ENCODE data around the gene SBSN.

Gene SBSN

GRCh38 chr19:35553385-35554000 lies 25.4 kb upstream of the SBSN start:
- no peak for DNase-seq

GRCh38 chr19:35552534-35553384 lies 24.6 kb upstream of the SBSN start:
- no peak for DNase-seq

GRCh38 chr19:35551091-35551810 lies 23.1 kb upstream of the SBSN start:
- DNase-seq: no peak

GRCh38 chr19:35549879-35550523 lies 21.9 kb upstream of the SBSN start:
- DNase-seq: no peak

- peak; percentile 70 for DNase-seq
Measured at GRCh38 chr19:35549174-35549788, 21.2 kb upstream of the SBSN start.

GRCh38 chr19:35546532-35546931 lies 18.4 kb upstream of the SBSN start:
- no peak for DNase-seq

GRCh38 chr19:35545855-35546381 lies 17.8 kb upstream of the SBSN start:
- DNase-seq: peak; percentile 54

GRCh38 chr19:35545001-35545854 lies 17.1 kb upstream of the SBSN start, which contains the start of gene TMEM147:
Gene TMEM147, plus strand, starts transcription at chr19:35545626. Its CDS starts 114 bp downstream, at chr19:35545740.
- DNase-seq: peak; percentile 82

- no peak for DNase-seq
Measured at GRCh38 chr19:35544110-35544802, 16.1 kb upstream of the SBSN start.

GRCh38 chr19:35543280-35544109 lies 15.4 kb upstream of the SBSN start:
- no peak for DNase-seq

GRCh38 chr19:35542209-35542608 lies 14.1 kb upstream of the SBSN start:
- DNase-seq: no peak

- DNase-seq: no peak
Measured at GRCh38 chr19:35540356-35540927, 12.3 kb upstream of the SBSN start.

- no peak for DNase-seq
Measured at GRCh38 chr19:35539850-35540249, 11.7 kb upstream of the SBSN start.

- no peak for DNase-seq
Measured at GRCh38 chr19:35539314-35539713, 11.2 kb upstream of the SBSN start.

- no peak for DNase-seq
Measured at GRCh38 chr19:35534803-35535480, 6.8 kb upstream of the SBSN start.

- DNase-seq: peak; percentile 47
Measured at GRCh38 chr19:35533822-35534392, 5.8 kb upstream of the SBSN start.

GRCh38 chr19:35533201-35533821 lies 5.2 kb upstream of the SBSN start, which contains the start of gene GAPDHS:
Gene GAPDHS, plus strand, starts transcription at chr19:35533456. Its CDS starts 72 bp downstream, at chr19:35533528.
- no peak for DNase-seq

GRCh38 chr19:35531291-35531690 lies 3.2 kb upstream of the SBSN start:
- no peak for DNase-seq

Data from CD4-positive, alpha-beta T cell treated with Interleukin-10 for 1 hour (primary cell).